ENCODE data around the gene NLGN1.

NLGN1 gene

GRCh38 chr3:173622166-173622565, 224.6 kb downstream of the NLGN1 start:
- TF ChIP-seq L3MBTL2 (conservative IDR thresholded peaks at IDR 0.05) = no peak
- no peak for TF ChIP-seq FOXM1 (IDR thresholded peaks at IDR 0.05; ENCODE audit: borderline replicate concordance)
- no peak for TF ChIP-seq ELF4 (IDR thresholded peaks at IDR 0.05)
- TF ChIP-seq FOXK2 (IDR thresholded peaks at IDR 0.05) = no peak
- no peak for TF ChIP-seq CTBP1 (IDR thresholded peaks at IDR 0.05; ENCODE audit: borderline replicate concordance)
- no peak for TF ChIP-seq BHLHE40 (IDR thresholded peaks at IDR 0.05; ENCODE audit: borderline replicate concordance)
- TF ChIP-seq FOXA1 (IDR thresholded peaks at IDR 0.05) = no peak
- no peak for TF ChIP-seq ZNF384 (IDR thresholded peaks at IDR 0.05)
- no peak for TF ChIP-seq HDGF (IDR thresholded peaks at IDR 0.05; ENCODE audit: borderline replicate concordance)
- TF ChIP-seq ARNT (IDR thresholded peaks at IDR 0.05) = no peak
- no peak for TF ChIP-seq SP1 (IDR thresholded peaks at IDR 0.05)
- no peak for TF ChIP-seq NFRKB (IDR thresholded peaks at IDR 0.05)
- TF ChIP-seq TARDBP (IDR thresholded peaks at IDR 0.05) = no peak
- no peak for TF ChIP-seq SUZ12 (IDR thresholded peaks at IDR 0.05)
- no peak for TF ChIP-seq LEF1 (IDR thresholded peaks at IDR 0.05; ENCODE audit: borderline replicate concordance)
- no peak for TF ChIP-seq PKNOX1 (IDR thresholded peaks at IDR 0.05)
- DNase-seq (ENCODE audit: extremely low spot score) = no peak
- POLR2A ChIA-PET = no interaction called here
- CTCF ChIA-PET = no interaction called here

- CTCF ChIA-PET = no interaction called here
- no peak for DNase-seq (ENCODE audit: extremely low spot score)
- no peak for TF ChIP-seq LEF1 (IDR thresholded peaks at IDR 0.05; ENCODE audit: borderline replicate concordance)
- TF ChIP-seq ZNF384 (IDR thresholded peaks at IDR 0.05) = no peak
- TF ChIP-seq BHLHE40 (IDR thresholded peaks at IDR 0.05; ENCODE audit: borderline replicate concordance) = no peak
- no peak for TF ChIP-seq HDGF (IDR thresholded peaks at IDR 0.05; ENCODE audit: borderline replicate concordance)
- TF ChIP-seq TARDBP (IDR thresholded peaks at IDR 0.05) = no peak
- no peak for TF ChIP-seq PKNOX1 (IDR thresholded peaks at IDR 0.05)
- TF ChIP-seq FOXA1 (IDR thresholded peaks at IDR 0.05) = no peak
- TF ChIP-seq ARNT (IDR thresholded peaks at IDR 0.05) = no peak
- POLR2A ChIA-PET = no interaction called here
Observed at GRCh38 chr3:173624086-173624485, 226.5 kb downstream of the NLGN1 start.

GRCh38 chr3:173630849-173631248, 233.3 kb downstream of the NLGN1 start:
- no peak for DNase-seq (ENCODE audit: extremely low spot score)
- CTCF ChIA-PET = no interaction called here
- TF ChIP-seq CTBP1 (IDR thresholded peaks at IDR 0.05; ENCODE audit: borderline replicate concordance) = no peak
- TF ChIP-seq FOXK2 (IDR thresholded peaks at IDR 0.05) = no peak
- no peak for TF ChIP-seq NFRKB (IDR thresholded peaks at IDR 0.05)
- no peak for TF ChIP-seq SUZ12 (IDR thresholded peaks at IDR 0.05)
- TF ChIP-seq LEF1 (IDR thresholded peaks at IDR 0.05; ENCODE audit: borderline replicate concordance) = no peak
- TF ChIP-seq FOXA1 (IDR thresholded peaks at IDR 0.05) = no peak
- no peak for TF ChIP-seq L3MBTL2 (conservative IDR thresholded peaks at IDR 0.05)
- no peak for TF ChIP-seq TARDBP (IDR thresholded peaks at IDR 0.05)
- no peak for TF ChIP-seq BHLHE40 (IDR thresholded peaks at IDR 0.05; ENCODE audit: borderline replicate concordance)
- TF ChIP-seq ELF4 (IDR thresholded peaks at IDR 0.05) = no peak
- TF ChIP-seq SP1 (IDR thresholded peaks at IDR 0.05) = no peak
- POLR2A ChIA-PET = no interaction called here

GRCh38 chr3:173632945-173633344, 235.4 kb downstream of the NLGN1 start:
- TF ChIP-seq ELF4 (IDR thresholded peaks at IDR 0.05) (no peak), SUZ12 (IDR thresholded peaks at IDR 0.05) (no peak), PKNOX1 (IDR thresholded peaks at IDR 0.05) (no peak), CTBP1 (IDR thresholded peaks at IDR 0.05; ENCODE audit: borderline replicate concordance) (no peak), ZNF384 (IDR thresholded peaks at IDR 0.05) (no peak), LEF1 (IDR thresholded peaks at IDR 0.05; ENCODE audit: borderline replicate concordance) (no peak), BHLHE40 (IDR thresholded peaks at IDR 0.05; ENCODE audit: borderline replicate concordance) (no peak), SP1 (IDR thresholded peaks at IDR 0.05) (no peak), FOXA1 (IDR thresholded peaks at IDR 0.05) (no peak), NFRKB (IDR thresholded peaks at IDR 0.05) (no peak), TARDBP (IDR thresholded peaks at IDR 0.05) (no peak), FOXK2 (IDR thresholded peaks at IDR 0.05) (no peak)
- no peak for DNase-seq (ENCODE audit: extremely low spot score)
- POLR2A ChIA-PET = no interaction called here
- CTCF ChIA-PET = no interaction called here

- TF ChIP-seq ARNT (IDR thresholded peaks at IDR 0.05) (no peak), TARDBP (IDR thresholded peaks at IDR 0.05) (no peak), NFRKB (IDR thresholded peaks at IDR 0.05) (no peak), ZNF384 (IDR thresholded peaks at IDR 0.05) (no peak), L3MBTL2 (conservative IDR thresholded peaks at IDR 0.05) (no peak), HDGF (IDR thresholded peaks at IDR 0.05; ENCODE audit: borderline replicate concordance) (no peak), BHLHE40 (IDR thresholded peaks at IDR 0.05; ENCODE audit: borderline replicate concordance) (no peak), PKNOX1 (IDR thresholded peaks at IDR 0.05) (no peak), ELF4 (IDR thresholded peaks at IDR 0.05) (no peak), FOXA1 (IDR thresholded peaks at IDR 0.05) (no peak), FOXM1 (IDR thresholded peaks at IDR 0.05; ENCODE audit: borderline replicate concordance) (no peak), CTBP1 (IDR thresholded peaks at IDR 0.05; ENCODE audit: borderline replicate concordance) (no peak), LEF1 (IDR thresholded peaks at IDR 0.05; ENCODE audit: borderline replicate concordance) (no peak)
- POLR2A ChIA-PET = no interaction called here
- DNase-seq (ENCODE audit: extremely low spot score) = no peak
- CTCF ChIA-PET = no interaction called here
Observed at GRCh38 chr3:173635826-173636225, 238.3 kb downstream of the NLGN1 start.

GRCh38 chr3:173639098-173639497, 241.6 kb downstream of the NLGN1 start:
- DNase-seq (ENCODE audit: extremely low spot score) = no peak
- TF ChIP-seq NFRKB (IDR thresholded peaks at IDR 0.05) (no peak), LEF1 (IDR thresholded peaks at IDR 0.05; ENCODE audit: borderline replicate concordance) (no peak), SUZ12 (IDR thresholded peaks at IDR 0.05) (no peak), CTBP1 (IDR thresholded peaks at IDR 0.05; ENCODE audit: borderline replicate concordance) (no peak), BHLHE40 (IDR thresholded peaks at IDR 0.05; ENCODE audit: borderline replicate concordance) (no peak), FOXM1 (IDR thresholded peaks at IDR 0.05; ENCODE audit: borderline replicate concordance) (no peak), L3MBTL2 (conservative IDR thresholded peaks at IDR 0.05) (no peak), SP1 (IDR thresholded peaks at IDR 0.05) (no peak)
- ChIA-PET CTCF (no interaction called here), POLR2A (no interaction called here)
